H9 (cell line): ENCODE measurements around the gene RPL29. TPM values are rescaled to one million over a fixed set of nuclear protein-coding genes. Genes with fewer than 3 reads are reported as not detected.

Experiments
- DNase-seq: peaks from one replicate; pipeline ENCODE4 v3.0.0-alpha.2; 2017
- H2AFZ ChIP-seq: one replicate; pipeline ENCODE4 v1.6.1; 2013; ENCODE audit warnings: mild to moderate bottlenecking, low read length, control low read depth, moderate library complexity
- H2AK5ac ChIP-seq: 2 replicates; pipeline ENCODE4 v1.6.1; 2013; ENCODE audit warnings: low read length, control low read depth, mixed read lengths; ENCODE audit not compliant: insufficient read length
- H2BK120ac ChIP-seq: one replicate; pipeline ENCODE4 v1.6.1; 2013; ENCODE audit warnings: low read depth, mild to moderate bottlenecking, low read length, control low read depth, inconsistent platforms; ENCODE audit not compliant: poor library complexity, severe bottlenecking
- H2BK12ac ChIP-seq: 2 replicates; pipeline ENCODE4 v1.6.1; 2013; ENCODE audit warnings: low read length, control low read depth, mixed read lengths, low read depth; ENCODE audit not compliant: insufficient read length
- H2BK15ac ChIP-seq: 2 replicates; pipeline ENCODE4 v1.6.1; 2013; ENCODE audit warnings: low read depth, low read length, control low read depth
- H2BK20ac ChIP-seq: one replicate; pipeline ENCODE4 v1.6.1; 2013; ENCODE audit warnings: low read depth, mild to moderate bottlenecking, low read length, control low read depth, inconsistent platforms; ENCODE audit not compliant: poor library complexity, severe bottlenecking
- H2BK5ac ChIP-seq: 2 replicates; pipeline ENCODE4 v1.6.1; 2013; ENCODE audit warnings: low read length, control low read depth, mixed read lengths; ENCODE audit not compliant: insufficient read length
- H3K14ac ChIP-seq: 2 replicates; pipeline ENCODE4 v1.6.1; 2013; ENCODE audit warnings: low read length, control low read depth; ENCODE audit not compliant: insufficient read depth
- H3K18ac ChIP-seq: 2 replicates; pipeline ENCODE4 v1.6.1; 2013; ENCODE audit warnings: low read depth, mild to moderate bottlenecking, mixed read lengths, low read length, control low read depth; ENCODE audit not compliant: insufficient read length
- H3K23ac ChIP-seq: 2 replicates; pipeline ENCODE4 v1.6.1; 2013; ENCODE audit warnings: low read length, control low read depth, mixed read lengths, low read depth; ENCODE audit not compliant: insufficient read length
- H3K23me2 ChIP-seq: 2 replicates; pipeline ENCODE4 v1.6.1; 2013; ENCODE audit warnings: low read depth, mild to moderate bottlenecking, mixed read lengths, low read length, control low read depth; ENCODE audit not compliant: insufficient read length, poor library complexity, severe bottlenecking
- H3K27ac ChIP-seq: 2 replicates; pipeline ENCODE4 v1.5.1; 2013; ENCODE audit warnings: low read length, control low read depth, mixed read lengths, low read depth; ENCODE audit not compliant: insufficient read length
- H3K27me3 ChIP-seq: 2 replicates; pipeline ENCODE4 v1.6.1; 2013; ENCODE audit warnings: low read length, control low read depth, inconsistent platforms; ENCODE audit not compliant: insufficient read depth
- H3K4ac ChIP-seq: 2 replicates; pipeline ENCODE4 v1.6.1; 2013; ENCODE audit warnings: low read depth, mild to moderate bottlenecking, control low read depth, inconsistent platforms, low read length, moderate library complexity
- H3K4me1 ChIP-seq: 2 replicates; pipeline ENCODE4 v1.6.1; 2013; ENCODE audit warnings: low read length, control low read depth, inconsistent platforms; ENCODE audit not compliant: insufficient read depth
- H3K4me2 ChIP-seq: 2 replicates; pipeline ENCODE4 v1.6.1; 2013; ENCODE audit warnings: low read length, control low read depth, mixed read lengths; ENCODE audit not compliant: insufficient read length, insufficient read depth
- H3K56ac ChIP-seq: 2 replicates; pipeline ENCODE4 v1.6.1; 2013; ENCODE audit warnings: low read depth, mild to moderate bottlenecking, mixed read lengths, low read length, control low read depth; ENCODE audit not compliant: insufficient read length
- H3K79me1 ChIP-seq: 2 replicates; pipeline ENCODE4 v1.6.1; 2013; ENCODE audit warnings: low read depth, mild to moderate bottlenecking, moderate library complexity, low read length, control low read depth, inconsistent platforms; ENCODE audit not compliant: insufficient read depth, poor library complexity, severe bottlenecking
- H3K79me2 ChIP-seq: 2 replicates; pipeline ENCODE4 v1.6.1; 2013; ENCODE audit warnings: low read length, control low read depth, inconsistent platforms; ENCODE audit not compliant: insufficient read depth
- H3K9ac ChIP-seq: 2 replicates; pipeline ENCODE4 v1.6.1; 2013; ENCODE audit warnings: low read length, control low read depth, mixed read lengths; ENCODE audit not compliant: insufficient read length; ENCODE audit errors: extremely low read depth
- H3K9me3 ChIP-seq: one replicate; pipeline ENCODE4 v1.6.1; 2013; ENCODE audit warnings: low read depth, low read length, inconsistent platforms; ENCODE audit not compliant: control insufficient read depth
- H3T11ph ChIP-seq: one replicate; pipeline ENCODE4 v1.6.1; 2013; ENCODE audit warnings: mild to moderate bottlenecking, low read length, control low read depth, inconsistent platforms
- H4K20me1 ChIP-seq: one replicate; pipeline ENCODE4 v1.6.1; 2013; ENCODE audit not compliant: control insufficient read depth, insufficient read length, insufficient read depth
- H4K5ac ChIP-seq: 2 replicates; pipeline ENCODE4 v1.6.1; 2013; ENCODE audit warnings: low read depth, mild to moderate bottlenecking, mixed read lengths, low read length, control low read depth; ENCODE audit not compliant: insufficient read length
- H4K8ac ChIP-seq: replicated peaks from 2 replicates; pipeline ENCODE4 v1.6.1; 2013; ENCODE audit warnings: low read length, control low read depth, mixed read lengths, low read depth; ENCODE audit not compliant: insufficient read length
- H4K91ac ChIP-seq: 2 replicates; pipeline ENCODE4 v1.6.1; 2013; ENCODE audit warnings: low read depth, mild to moderate bottlenecking, moderate library complexity, mixed read lengths, low read length, control low read depth; ENCODE audit not compliant: insufficient read length
- H3K27ac Mint-ChIP-seq, 3 experiments: 2 replicates in 2 of 3; 3 replicates in 1 of 3; pipeline ENCODE4 v1.8.0; 2020 to 2021; ENCODE audit warnings: mixed read lengths in 3 of 3, mild to moderate bottlenecking in 1 of 3, moderate library complexity in 1 of 3
- H3K27me3 Mint-ChIP-seq: 2 replicates; pipeline ENCODE4 v1.8.0; 2021; ENCODE audit warnings: low read depth, mild to moderate bottlenecking, moderate library complexity, mixed read lengths
- H3K36me3 Mint-ChIP-seq, 3 experiments: 2 replicates in 2 of 3; 3 replicates in 1 of 3; pipeline ENCODE4 v1.8.0; 2020 to 2021; ENCODE audit warnings: low read depth in 3 of 3, mixed read lengths in 3 of 3; ENCODE audit not compliant: insufficient read depth in 1 of 3
- H3K4me1 Mint-ChIP-seq, 2 experiments: 2 replicates each; pipeline ENCODE4 v1.8.0; 2020; ENCODE audit warnings: mixed read lengths in 2 of 2
- H3K4me3 Mint-ChIP-seq, 2 experiments: 2 replicates in 1 of 2; 3 replicates in 1 of 2; pipeline ENCODE4 v1.8.0; 2020 to 2021; ENCODE audit warnings: mild to moderate bottlenecking in 2 of 2, mixed read lengths in 2 of 2, moderate library complexity in 1 of 2
- H3K9me3 Mint-ChIP-seq, 2 experiments: 2 replicates in 1 of 2; 3 replicates in 1 of 2; pipeline ENCODE4 v1.8.0; 2020; ENCODE audit warnings: mild to moderate bottlenecking in 2 of 2, mixed read lengths in 2 of 2, moderate library complexity in 1 of 2
- CTCF ChIP-seq: fragments of 200-600 bp; sonication (generic); conservative IDR thresholded peaks from 3 replicates; pipeline ENCODE4 v1.8.0; 2021; ENCODE audit warnings: antibody characterized with exemption, mild to moderate bottlenecking
- WGBS: extraction: QIAGEN DNeasy Blood & Tissue Kit; methylation state at CpG from one replicate; pipeline ENCODE4 v1.1.7; 2013; ENCODE audit warnings: missing lambda C conversion rate, low lambda C conversion rate, mixed read lengths; ENCODE audit not compliant: insufficient read length; ENCODE audit errors: extremely low coverage; 5-methylcytosine and 5-hydroxymethylcytosine counted together
- total RNA-seq: library from RNA; stranded (reverse); gene quantifications from 2 replicates; pipeline ENCODE4 v1.2.1, GENCODE V29; 2021

RPL29 gene
- total RNA-seq, 1 experiment from 2014 or later: 1,592 TPM

GRCh38 chr3:52023101-52023770 is 27.5 kb upstream of the RPL29 start:
- TF ChIP-seq CTCF: no peak
- DNase-seq: no peak
- Histone ChIP-seq H3K18ac (no peak overlapping the region), H3K4me2 (no peak overlapping the region), H2BK5ac (no peak overlapping the region), H2BK12ac (no peak overlapping the region), H2AK5ac (no peak overlapping the region), H3K23ac (no peak overlapping the region), H3K23me2 (no peaks in the 10 kb centered on the region), H2AFZ (no peak overlapping the region), H3K9me3 (no peaks in the 10 kb centered on the region), H3K27ac (no peak overlapping the region), H2BK120ac (no peak overlapping the region), H3K79me2 (no peaks in the 10 kb centered on the region), H3K4me1 (peaks cover 4% of the 10 kb centered on the region; the same call in 1 of the 2 replicates), H4K8ac (no peak overlapping the region), H4K91ac (no peak overlapping the region), H2BK15ac (no peak overlapping the region), H4K20me1 (peaks cover 5% of the 10 kb centered on the region), H3K14ac (no peak overlapping the region), H3K9ac (no peak overlapping the region), H3K56ac (no peak overlapping the region), H3T11ph (no peak overlapping the region), H4K5ac (no peak overlapping the region), H3K27me3 (no peaks in the 10 kb centered on the region), H2BK20ac (no peak overlapping the region), H3K4ac (no peak overlapping the region), H3K79me1 (no peaks in the 10 kb centered on the region)
- H3K4me3 Mint-ChIP-seq: no peak overlapping the region
- WGBS: no CpG with 5 or more reads among the region's 3 CpGs
- no peak overlapping the region for H3K27ac Mint-ChIP-seq
- H3K36me3 Mint-ChIP-seq: no peaks in the 10 kb centered on the region
- H3K4me1 Mint-ChIP-seq: peaks cover 14 to 24% of the 10 kb centered on the region in 2 experiments
- H3K9me3 Mint-ChIP-seq: no peaks in the 10 kb centered on the region
- H3K27me3 Mint-ChIP-seq: peaks cover 2% of the 10 kb centered on the region
